Measurements from ENCODE around the gene MIF. TPM values are rescaled to one million over a fixed set of nuclear protein-coding genes. Genes with fewer than 3 reads are reported as not detected.

MIF gene
- total and polyA plus RNA-seq, 4 experiments from 2014 or later, result 208 to 1,346 (median 686) TPM

GRCh38 chr22:23895599-23896144 is 1.5 kb downstream of the MIF start:
- H3K27me3 ChIP-seq (ENCODE audit: insufficient read depth, low read length), result no peaks in the 10 kb centered on the region
- no peaks in the 10 kb centered on the region for H3K9me3 ChIP-seq (ENCODE audit: control insufficient read depth in 1 of 2, low read length in 2 of 2)
- Mint-ChIP-seq H3K27ac (peak overlapping the region; percentile 86 to 98 (median 92)), H3K9me3 (no peaks in the 10 kb centered on the region), H3K4me1 (peaks cover 13 to 32% (median 23%) of the 10 kb centered on the region in 4 donors), H3K27me3 (no peaks in the 10 kb centered on the region), H3K4me3 (peak overlapping the region; percentile 91 to 97 (median 95)), H3K36me3 (peaks cover 12 to 27% of the 10 kb centered on the region in 2 donors)
- H3K27ac ChIP-seq (ENCODE audit: low read depth, low read length), result peak overlapping the region; percentile 77
- intact Hi-C loops (cut with micrococcal nuclease), result loop anchor here (10.0 kb wide), 1 partner anchor 659 kb away; the partner anchor contains the start of genes GUCD1 and SNRPD3
- POLR2A ChIA-PET (ENCODE audit: partially characterized antibody), result interaction anchor here (1.1 to 1.8 kb wide), 3 partner anchors 18 to 109 kb away, joined by 3 to 10 read pairs (median 3); partner anchors contain the start of gene SMARCB1
- CTCF ChIA-PET (ENCODE audit: partially characterized antibody), result no interaction called here
- DNase-seq, result no peak
- H3K4me1 ChIP-seq (ENCODE audit: insufficient read depth, low read length), result peaks cover 22% of the 10 kb centered on the region
- H3K4me3 ChIP-seq (ENCODE audit: low read length in 2 of 2), result peak overlapping the region; percentile 57 to 69
- H3K36me3 ChIP-seq (ENCODE audit: insufficient read depth, low read length), result peaks cover 17% of the 10 kb centered on the region

GRCh38 chr22:23896166-23896522 is 2.0 kb downstream of the MIF start:
- Mint-ChIP-seq H3K27ac (peak overlapping the region in 3 of 7 donors; percentile 50 to 98 (median 91)), H3K9me3 (no peaks in the 10 kb centered on the region), H3K4me3 (peak overlapping the region in 7 of 8 donors; percentile 55 to 97 (median 95)), H3K36me3 (peaks cover 17 to 27% of the 10 kb centered on the region in 2 donors), H3K27me3 (no peaks in the 10 kb centered on the region), H3K4me1 (peaks cover 13 to 32% (median 23%) of the 10 kb centered on the region in 4 donors)
- peaks cover 22% of the 10 kb centered on the region for H3K4me1 ChIP-seq (ENCODE audit: insufficient read depth, low read length)
- ChIA-PET POLR2A (ENCODE audit: partially characterized antibody) (interaction anchor here (1.1 to 1.8 kb wide), 3 partner anchors 17 to 109 kb away, joined by 3 to 10 read pairs (median 3); partner anchors contain the start of gene SMARCB1), CTCF (ENCODE audit: partially characterized antibody) (no interaction called here)
- H3K9me3 ChIP-seq (ENCODE audit: control insufficient read depth in 1 of 2, low read length in 2 of 2), result no peaks in the 10 kb centered on the region
- intact Hi-C loops (cut with micrococcal nuclease), result loop anchor here (10.0 kb wide), 1 partner anchor 659 kb away; the partner anchor contains the start of genes GUCD1 and SNRPD3
- H3K36me3 ChIP-seq (ENCODE audit: insufficient read depth, low read length), result peaks cover 17% of the 10 kb centered on the region
- H3K27ac ChIP-seq (ENCODE audit: low read depth, low read length), result peak overlapping the region; percentile 77
- no peaks in the 10 kb centered on the region for H3K27me3 ChIP-seq (ENCODE audit: insufficient read depth, low read length)
- DNase-seq, result no peak
- no peak overlapping the region for H3K4me3 ChIP-seq (ENCODE audit: low read length in 2 of 2)

GRCh38 chr22:23896523-23897186 is 2.5 kb downstream of the MIF start:
- intact Hi-C loops (cut with micrococcal nuclease), result loop anchor here (10.0 kb wide), 1 partner anchor 658 kb away; the partner anchor contains the start of genes GUCD1 and SNRPD3
- H3K27me3 ChIP-seq (ENCODE audit: insufficient read depth, low read length), result no peaks in the 10 kb centered on the region
- Mint-ChIP-seq H3K36me3 (peaks cover 19 to 27% of the 10 kb centered on the region in 2 donors), H3K4me3 (peak overlapping the region in 7 of 8 donors; percentile 18 to 92 (median 36)), H3K27ac (peak overlapping the region in 2 of 7 donors; percentile 70 to 85), H3K4me1 (peaks cover 13 to 32% (median 23%) of the 10 kb centered on the region in 4 donors), H3K9me3 (no peaks in the 10 kb centered on the region), H3K27me3 (no peaks in the 10 kb centered on the region)
- no peaks in the 10 kb centered on the region for H3K9me3 ChIP-seq (ENCODE audit: control insufficient read depth in 1 of 2, low read length in 2 of 2)
- no peak overlapping the region for H3K27ac ChIP-seq (ENCODE audit: low read depth, low read length)
- peaks cover 22% of the 10 kb centered on the region for H3K4me1 ChIP-seq (ENCODE audit: insufficient read depth, low read length)
- H3K4me3 ChIP-seq (ENCODE audit: low read length in 2 of 2), result no peak overlapping the region
- H3K36me3 ChIP-seq (ENCODE audit: insufficient read depth, low read length), result peaks cover 17% of the 10 kb centered on the region
- ChIA-PET POLR2A (ENCODE audit: partially characterized antibody) (interaction anchor here (1.1 to 1.8 kb wide), 3 partner anchors 17 to 110 kb away, joined by 3 to 10 read pairs (median 3); partner anchors contain the start of gene SMARCB1), CTCF (ENCODE audit: partially characterized antibody) (no interaction called here)
- no peak for DNase-seq

- intact Hi-C loops (cut with micrococcal nuclease), result loop anchor here (10.0 kb wide), 1 partner anchor 657 kb away; the partner anchor contains the start of genes GUCD1 and SNRPD3
- Mint-ChIP-seq H3K27ac (peak overlapping the region in 1 of 7 donors; percentile 70), H3K4me1 (peaks cover 15 to 32% (median 24%) of the 10 kb centered on the region in 4 donors), H3K9me3 (no peaks in the 10 kb centered on the region), H3K36me3 (peaks cover 19 to 27% of the 10 kb centered on the region in 2 donors), H3K4me3 (peak overlapping the region in 4 of 8 donors; percentile 7 to 66 (median 25)), H3K27me3 (no peaks in the 10 kb centered on the region)
- no peaks in the 10 kb centered on the region for H3K27me3 ChIP-seq (ENCODE audit: insufficient read depth, low read length)
- no peak overlapping the region for H3K27ac ChIP-seq (ENCODE audit: low read depth, low read length)
- DNase-seq, result peak in 1 of 5 donors; percentile 38
- H3K4me3 ChIP-seq (ENCODE audit: low read length in 2 of 2), result no peak overlapping the region
- H3K36me3 ChIP-seq (ENCODE audit: insufficient read depth, low read length), result peaks cover 17% of the 10 kb centered on the region
- CTCF ChIA-PET (ENCODE audit: partially characterized antibody), result no interaction called here
- peaks cover 22% of the 10 kb centered on the region for H3K4me1 ChIP-seq (ENCODE audit: insufficient read depth, low read length)
- POLR2A ChIA-PET (ENCODE audit: partially characterized antibody), result interaction anchor here (1.8 kb wide), 1 partner anchor 16 kb away, joined by 10 read pairs; no protein-coding TSS in a partner anchor
- no peaks in the 10 kb centered on the region for H3K9me3 ChIP-seq (ENCODE audit: control insufficient read depth in 1 of 2, low read length in 2 of 2)
These were observed 3.1 kb downstream of the MIF start for GRCh38 chr22:23897320-23897719.

- peaks cover 17% of the 10 kb centered on the region for H3K36me3 ChIP-seq (ENCODE audit: insufficient read depth, low read length)
- no peak overlapping the region for H3K4me3 ChIP-seq (ENCODE audit: low read length in 2 of 2)
- Mint-ChIP-seq H3K36me3 (peaks cover 19 to 27% of the 10 kb centered on the region in 2 donors), H3K4me3 (peak overlapping the region in 1 of 8 donors; percentile 59), H3K27ac (peak overlapping the region in 4 of 7 donors; percentile 4 to 65 (median 33)), H3K27me3 (no peaks in the 10 kb centered on the region), H3K4me1 (peaks cover 12 to 26% (median 19%) of the 10 kb centered on the region in 4 donors), H3K9me3 (no peaks in the 10 kb centered on the region)
- H3K27me3 ChIP-seq (ENCODE audit: insufficient read depth, low read length), result no peaks in the 10 kb centered on the region
- DNase-seq, result no peak
- peaks cover 18% of the 10 kb centered on the region for H3K4me1 ChIP-seq (ENCODE audit: insufficient read depth, low read length)
- no peaks in the 10 kb centered on the region for H3K9me3 ChIP-seq (ENCODE audit: control insufficient read depth in 1 of 2, low read length in 2 of 2)
- POLR2A ChIA-PET (ENCODE audit: partially characterized antibody), result interaction anchor here (0.6 to 0.7 kb wide), 2 partner anchors 15 to 139 kb away, joined by 3 read pairs; no protein-coding TSS in a partner anchor
- intact Hi-C loops (cut with micrococcal nuclease), result loop anchor here (10.0 kb wide), 1 partner anchor 657 kb away; the partner anchor contains the start of genes GUCD1 and SNRPD3
- CTCF ChIA-PET (ENCODE audit: partially characterized antibody), result no interaction called here
- no peak overlapping the region for H3K27ac ChIP-seq (ENCODE audit: low read depth, low read length)
These were observed 4.1 kb downstream of the MIF start for GRCh38 chr22:23898006-23898974.

- H3K4me3 Mint-ChIP-seq, result peak overlapping the region in 1 of 8 donors; percentile 52
- POLR2A ChIA-PET (ENCODE audit: partially characterized antibody), result no interaction called here
These were observed 5.0 kb downstream of the MIF start for GRCh38 chr22:23899042-23899745.

More at GRCh38 chr22:23899042-23899745, 5.0 kb downstream of the MIF start:
- H3K9me3 Mint-ChIP-seq, result no peaks in the 10 kb centered on the region
- H3K27me3 Mint-ChIP-seq, result no peaks in the 10 kb centered on the region
- intact Hi-C loops (cut with micrococcal nuclease), result loop anchor here (10.0 kb wide), 1 partner anchor 656 kb away; the partner anchor contains the start of genes GUCD1 and SNRPD3
- Histone ChIP-seq H3K27me3 (ENCODE audit: insufficient read depth, low read length) (no peaks in the 10 kb centered on the region), H3K4me3 (ENCODE audit: low read length in 2 of 2) (no peak overlapping the region), H3K4me1 (ENCODE audit: insufficient read depth, low read length) (peaks cover 12% of the 10 kb centered on the region), H3K27ac (ENCODE audit: low read depth, low read length) (no peak overlapping the region), H3K9me3 (ENCODE audit: control insufficient read depth in 1 of 2, low read length in 2 of 2) (no peaks in the 10 kb centered on the region), H3K36me3 (ENCODE audit: insufficient read depth, low read length) (peaks cover 17% of the 10 kb centered on the region)
- CTCF ChIA-PET (ENCODE audit: partially characterized antibody), result no interaction called here
- DNase-seq, result no peak
- H3K4me1 Mint-ChIP-seq, result peaks cover 8 to 17% (median 13%) of the 10 kb centered on the region in 4 donors
- H3K36me3 Mint-ChIP-seq, result peaks cover 19 to 25% of the 10 kb centered on the region in 2 donors
- H3K27ac Mint-ChIP-seq, result peak overlapping the region in 3 of 7 donors; percentile 19 to 53 (median 31)

Data from CD4-positive, alpha-beta memory T cell (primary cell).